Stimulated activated CD8-positive, alpha-beta memory T cell treated with anti-CD3 and anti-CD28 coated beads, Interleukin-12 subunit alpha, Interleukin-12 subunit beta, amount 100 ng/mL, for 1 hour (primary cell): ENCODE data around the gene LMF1.

ENCODE experiments used
- DNase-seq: peaks from one replicate; pipeline ENCODE4 v3.0.0-alpha.2; 2020; ENCODE audit warnings: low read depth

The LMF1 gene

GRCh38 chr16:984736-985636, 14.2 kb upstream of the LMF1 start:
- DNase-seq = no peak

GRCh38 chr16:984121-984694, 13.4 kb upstream of the LMF1 start:
- no peak for DNase-seq

- no peak for DNase-seq
Measured at GRCh38 chr16:983044-984030, 12.6 kb upstream of the LMF1 start.

- no peak for DNase-seq
Measured at GRCh38 chr16:982145-983043, 11.6 kb upstream of the LMF1 start.

- no peak for DNase-seq
Measured at GRCh38 chr16:981695-982144, 10.9 kb upstream of the LMF1 start, which contains the start of gene SOX8. SOX8 (plus strand) TSS chr16:981770; CDS start chr16:981923, 153 bp downstream.

GRCh38 chr16:980595-980854, 9.7 kb upstream of the LMF1 start:
- DNase-seq = no peak

GRCh38 chr16:979859-980594, 9.2 kb upstream of the LMF1 start:
- DNase-seq = no peak

GRCh38 chr16:979147-979546, 8.4 kb upstream of the LMF1 start:
- DNase-seq = no peak

- no peak for DNase-seq
Measured at GRCh38 chr16:978403-978802, 7.6 kb upstream of the LMF1 start.

- no peak for DNase-seq
Measured at GRCh38 chr16:977896-978295, 7.1 kb upstream of the LMF1 start.

- no peak for DNase-seq
Measured at GRCh38 chr16:977081-977701, 6.4 kb upstream of the LMF1 start.

- no peak for DNase-seq
Measured at GRCh38 chr16:976389-976931, 5.7 kb upstream of the LMF1 start.

- no peak for DNase-seq
Measured at GRCh38 chr16:975291-975690, 4.5 kb upstream of the LMF1 start.

- DNase-seq = no peak
Measured at GRCh38 chr16:974611-975261, 4.0 kb upstream of the LMF1 start.

- DNase-seq = no peak
Measured at GRCh38 chr16:974001-974601, 3.3 kb upstream of the LMF1 start.

- DNase-seq = no peak
Measured at GRCh38 chr16:973366-973765, 2.6 kb upstream of the LMF1 start.

GRCh38 chr16:972316-973002, 1.7 kb upstream of the LMF1 start:
- no peak for DNase-seq

- no peak for DNase-seq
Measured at GRCh38 chr16:971981-972315, 1.2 kb upstream of the LMF1 start.

- no peak for DNase-seq
Measured at GRCh38 chr16:971582-971905, 760 bp upstream of the LMF1 start.
